ENCODE data around the gene PIAS2.
"Not testable (repeated sequence)": the region's sequence is repeated elsewhere in the genome, so short reads cannot be mapped to it uniquely, and the experiment has no call there.

The PIAS2 gene

GRCh38 chr18:46833899-46834298 is 83.4 kb downstream of the PIAS2 start:
- no peak for TF ChIP-seq CTCF (IDR thresholded peaks at IDR 0.05; ENCODE audit: poor library complexity, severe bottlenecking)
- H3K36me3 ChIP-seq (ENCODE audit: low read depth), result peaks cover 23% of the 10 kb centered on the region
- ATAC-seq (ENCODE audit: low read depth) (no peak), DNase-seq (ENCODE audit: low spot score) (no peak)
- no peaks in the 10 kb centered on the region for H3K9me3 ChIP-seq (ENCODE audit: severe bottlenecking)
- H3K4me3 ChIP-seq (ENCODE audit: severe bottlenecking), result no peak overlapping the region
- H3K27ac ChIP-seq (ENCODE audit: poor library complexity, severe bottlenecking), result no peak overlapping the region
- H3K4me1 ChIP-seq (ENCODE audit: insufficient read depth, poor library complexity, severe bottlenecking), result no peaks in the 10 kb centered on the region
- H3K27me3 ChIP-seq (ENCODE audit: insufficient read depth, poor library complexity, severe bottlenecking), result no peaks in the 10 kb centered on the region

DNA sequence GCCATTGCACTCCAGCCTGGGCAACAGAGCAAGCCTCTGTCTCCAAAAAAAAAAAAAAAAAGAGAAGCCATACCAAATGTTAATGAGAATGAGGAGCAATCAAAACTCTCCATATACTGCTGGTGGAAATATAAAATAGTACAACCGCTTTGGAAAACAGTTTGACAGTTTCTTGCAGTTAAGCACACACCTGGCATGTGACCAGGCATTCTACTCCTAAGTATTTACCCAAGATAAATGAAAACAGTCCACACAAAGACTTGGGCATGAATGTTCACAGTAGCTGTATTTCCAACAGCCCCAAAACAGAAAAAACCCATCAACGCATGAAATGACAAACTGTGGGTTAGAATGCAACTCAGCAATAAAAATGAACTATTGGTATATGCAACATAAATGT is 84.5 kb downstream of the PIAS2 start:
- Histone ChIP-seq H3K27ac (ENCODE audit: poor library complexity, severe bottlenecking) (no peak overlapping the region), H3K4me1 (ENCODE audit: insufficient read depth, poor library complexity, severe bottlenecking) (no peaks in the 10 kb centered on the region), H3K27me3 (ENCODE audit: insufficient read depth, poor library complexity, severe bottlenecking) (no peaks in the 10 kb centered on the region), H3K4me3 (ENCODE audit: severe bottlenecking) (no peak overlapping the region), H3K9me3 (ENCODE audit: severe bottlenecking) (no peaks in the 10 kb centered on the region), H3K36me3 (ENCODE audit: low read depth) (peaks cover 26% of the 10 kb centered on the region)
- TF ChIP-seq CTCF (IDR thresholded peaks at IDR 0.05; ENCODE audit: poor library complexity, severe bottlenecking), result no peak
- DNase-seq (ENCODE audit: low spot score) (no peak), ATAC-seq (ENCODE audit: low read depth) (no peak)

DNA sequence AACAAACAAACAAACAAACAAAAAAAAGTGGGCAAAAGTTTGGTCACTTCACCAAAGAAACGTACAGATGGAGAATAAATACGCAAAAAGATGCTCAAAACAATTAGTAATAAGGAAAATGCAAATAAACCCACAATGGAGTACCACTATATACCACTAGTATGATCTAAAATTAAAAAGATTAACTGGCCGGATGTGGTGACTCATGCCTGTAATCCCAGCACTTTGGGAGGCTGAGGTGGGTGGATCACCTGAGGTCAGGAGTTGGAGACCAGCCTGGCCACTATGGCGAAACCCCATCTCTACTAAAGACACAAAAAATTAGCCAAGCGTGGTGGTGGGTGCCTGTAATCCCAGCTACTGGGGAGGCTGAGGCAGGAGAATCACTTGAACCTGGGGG is 84.9 kb downstream of the PIAS2 start:
- not testable (repeated sequence) for H3K27ac ChIP-seq (ENCODE audit: poor library complexity, severe bottlenecking); H3K27me3 ChIP-seq (ENCODE audit: insufficient read depth, poor library complexity, severe bottlenecking); H3K4me1 ChIP-seq (ENCODE audit: insufficient read depth, poor library complexity, severe bottlenecking); H3K4me3 ChIP-seq (ENCODE audit: severe bottlenecking); H3K9me3 ChIP-seq (ENCODE audit: severe bottlenecking); DNase-seq (ENCODE audit: low spot score); ATAC-seq (ENCODE audit: low read depth)
- peaks cover 26% of the 10 kb centered on the region for H3K36me3 ChIP-seq (ENCODE audit: low read depth)

- Histone ChIP-seq H3K27me3 (ENCODE audit: insufficient read depth, poor library complexity, severe bottlenecking) (no peaks in the 10 kb centered on the region), H3K4me1 (ENCODE audit: insufficient read depth, poor library complexity, severe bottlenecking) (no peaks in the 10 kb centered on the region), H3K4me3 (ENCODE audit: severe bottlenecking) (no peak overlapping the region), H3K9me3 (ENCODE audit: severe bottlenecking) (no peaks in the 10 kb centered on the region), H3K36me3 (ENCODE audit: low read depth) (peaks cover 25% of the 10 kb centered on the region), H3K27ac (ENCODE audit: poor library complexity, severe bottlenecking) (no peak overlapping the region)
- TF ChIP-seq CTCF (IDR thresholded peaks at IDR 0.05; ENCODE audit: poor library complexity, severe bottlenecking), result no peak
- no peak for ATAC-seq (ENCODE audit: low read depth)
- DNase-seq (ENCODE audit: low spot score), result no peak
These were observed 85.9 kb downstream of the PIAS2 start for GRCh38 chr18:46831434-46831833.

- DNase-seq (ENCODE audit: low spot score) (no peak), ATAC-seq (ENCODE audit: low read depth) (no peak)
- H3K27me3 ChIP-seq (ENCODE audit: insufficient read depth, poor library complexity, severe bottlenecking), result no peaks in the 10 kb centered on the region
- H3K4me3 ChIP-seq (ENCODE audit: severe bottlenecking), result no peak overlapping the region
- no peak overlapping the region for H3K27ac ChIP-seq (ENCODE audit: poor library complexity, severe bottlenecking)
- no peak for TF ChIP-seq CTCF (IDR thresholded peaks at IDR 0.05; ENCODE audit: poor library complexity, severe bottlenecking)
- no peaks in the 10 kb centered on the region for H3K4me1 ChIP-seq (ENCODE audit: insufficient read depth, poor library complexity, severe bottlenecking)
- no peaks in the 10 kb centered on the region for H3K9me3 ChIP-seq (ENCODE audit: severe bottlenecking)
- peaks cover 32% of the 10 kb centered on the region for H3K36me3 ChIP-seq (ENCODE audit: low read depth)
These were observed 86.7 kb downstream of the PIAS2 start for GRCh38 chr18:46830633-46831032.

Measured in RWPE2 (cell line).